GM06990 (cell line): ENCODE results near the gene NCOA6.
A peak's percentile ranks its signal among the peaks of the same experiment; 100 is the strongest.

ENCODE experiments used
- DNase-seq: peaks from one replicate; pipeline ENCODE4 v3.0.0-alpha.2; 2011; ENCODE audit not compliant: insufficient read length; ENCODE audit errors: extremely low read depth
- H3K27me3 ChIP-seq: replicated peaks from 2 replicates; pipeline ENCODE4 v1.6.0; 2011; ENCODE audit warnings: low read length; ENCODE audit not compliant: control insufficient read depth, insufficient read depth
- H3K36me3 ChIP-seq: 2 replicates; pipeline ENCODE4 v1.5.1; 2011; ENCODE audit warnings: low read length; ENCODE audit not compliant: control insufficient read depth, insufficient read depth
- H3K4me3 ChIP-seq: replicated peaks from 2 replicates; pipeline ENCODE4 v1.5.1; 2011; ENCODE audit warnings: low read depth, mild to moderate bottlenecking, control low read depth, low read length
- TF ChIP-seq, protein P1 (sequence below): IDR thresholded peaks from 2 replicates; pipeline ENCODE4 v1.5.1; 2011; ENCODE audit warnings: low read length, control low read depth, mild to moderate bottlenecking, inconsistent platforms; ENCODE audit not compliant: insufficient read depth, poor library complexity, severe bottlenecking

NCOA6 gene

GRCh38 chr20:34824452-34824805 is 1.0 kb downstream of the NCOA6 start:
- Histone ChIP-seq H3K27me3 (no peaks in the 10 kb centered on the region), H3K36me3 (no peaks in the 10 kb centered on the region), H3K4me3 (peak overlapping the region; percentile 96)
- TF ChIP-seq, protein P1, sequence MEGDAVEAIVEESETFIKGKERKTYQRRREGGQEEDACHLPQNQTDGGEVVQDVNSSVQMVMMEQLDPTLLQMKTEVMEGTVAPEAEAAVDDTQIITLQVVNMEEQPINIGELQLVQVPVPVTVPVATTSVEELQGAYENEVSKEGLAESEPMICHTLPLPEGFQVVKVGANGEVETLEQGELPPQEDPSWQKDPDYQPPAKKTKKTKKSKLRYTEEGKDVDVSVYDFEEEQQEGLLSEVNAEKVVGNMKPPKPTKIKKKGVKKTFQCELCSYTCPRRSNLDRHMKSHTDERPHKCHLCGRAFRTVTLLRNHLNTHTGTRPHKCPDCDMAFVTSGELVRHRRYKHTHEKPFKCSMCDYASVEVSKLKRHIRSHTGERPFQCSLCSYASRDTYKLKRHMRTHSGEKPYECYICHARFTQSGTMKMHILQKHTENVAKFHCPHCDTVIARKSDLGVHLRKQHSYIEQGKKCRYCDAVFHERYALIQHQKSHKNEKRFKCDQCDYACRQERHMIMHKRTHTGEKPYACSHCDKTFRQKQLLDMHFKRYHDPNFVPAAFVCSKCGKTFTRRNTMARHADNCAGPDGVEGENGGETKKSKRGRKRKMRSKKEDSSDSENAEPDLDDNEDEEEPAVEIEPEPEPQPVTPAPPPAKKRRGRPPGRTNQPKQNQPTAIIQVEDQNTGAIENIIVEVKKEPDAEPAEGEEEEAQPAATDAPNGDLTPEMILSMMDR, result no peak
- DNase-seq, result no peak

DNA sequence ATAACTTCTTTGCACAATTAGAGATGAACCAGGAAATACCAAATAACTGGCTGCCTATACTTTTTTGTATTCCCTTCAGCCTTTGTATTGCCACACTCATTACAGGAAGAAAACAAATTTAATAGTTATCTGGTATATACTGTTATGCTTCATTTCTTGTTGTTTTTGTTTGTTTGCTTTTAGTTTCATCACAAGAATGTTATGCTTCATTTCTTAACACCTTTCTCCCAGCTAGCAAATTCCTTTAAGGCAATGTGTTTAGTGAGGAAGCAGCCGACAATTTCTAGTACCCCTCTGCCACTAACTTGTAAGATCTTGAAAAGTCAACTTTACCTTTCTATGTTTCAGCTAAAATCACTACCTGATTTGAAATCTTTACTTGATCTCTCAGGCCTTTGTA is 1.4 kb downstream of the NCOA6 start:
- TF ChIP-seq, protein P1, result no peak
- H3K4me3 ChIP-seq, result peak overlapping the region; percentile 96
- H3K27me3 ChIP-seq, result no peaks in the 10 kb centered on the region
- no peak for DNase-seq
- no peaks in the 10 kb centered on the region for H3K36me3 ChIP-seq

- no peak for DNase-seq
- Histone ChIP-seq H3K4me3 (no peak overlapping the region), H3K27me3 (no peaks in the 10 kb centered on the region), H3K36me3 (no peaks in the 10 kb centered on the region)
- TF ChIP-seq, protein P1, result no peak
Observed at GRCh38 chr20:34820805-34821578, 4.5 kb downstream of the NCOA6 start.

GRCh38 chr20:34817801-34818200 is 7.7 kb downstream of the NCOA6 start:
- Histone ChIP-seq H3K4me3 (no peak overlapping the region), H3K36me3 (no peaks in the 10 kb centered on the region), H3K27me3 (no peaks in the 10 kb centered on the region)
- no peak for DNase-seq
- TF ChIP-seq, protein P1, result no peak

DNA sequence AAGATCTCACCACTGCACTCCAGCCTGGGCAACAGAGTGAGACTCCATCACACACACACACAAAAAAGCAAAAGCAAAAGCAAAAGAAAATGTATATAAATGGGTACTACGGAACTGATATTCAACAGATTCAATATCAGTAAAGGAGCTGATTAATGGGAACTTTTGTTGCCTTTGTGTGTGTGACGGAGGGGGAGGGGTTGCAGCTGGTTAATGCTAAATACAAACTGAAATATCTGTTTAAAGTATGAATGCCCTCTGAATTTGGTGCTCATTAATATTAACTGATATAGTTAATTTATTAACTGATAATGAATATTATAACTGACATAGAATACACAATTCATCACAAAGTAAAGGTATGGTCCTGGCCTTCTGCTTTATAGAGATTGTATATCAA is 8.4 kb downstream of the NCOA6 start:
- Histone ChIP-seq H3K27me3 (no peaks in the 10 kb centered on the region), H3K36me3 (no peaks in the 10 kb centered on the region), H3K4me3 (no peak overlapping the region)
- TF ChIP-seq, protein P1, result no peak
- DNase-seq, result no peak

GRCh38 chr20:34815636-34816035 is 9.8 kb downstream of the NCOA6 start:
- no peaks in the 10 kb centered on the region for H3K27me3 ChIP-seq
- H3K36me3 ChIP-seq, result no peaks in the 10 kb centered on the region
- TF ChIP-seq, protein P1, result no peak
- no peak for DNase-seq
- H3K4me3 ChIP-seq, result no peak overlapping the region
